ENCODE results near the gene TSPAN18.

Gene TSPAN18

DNA sequence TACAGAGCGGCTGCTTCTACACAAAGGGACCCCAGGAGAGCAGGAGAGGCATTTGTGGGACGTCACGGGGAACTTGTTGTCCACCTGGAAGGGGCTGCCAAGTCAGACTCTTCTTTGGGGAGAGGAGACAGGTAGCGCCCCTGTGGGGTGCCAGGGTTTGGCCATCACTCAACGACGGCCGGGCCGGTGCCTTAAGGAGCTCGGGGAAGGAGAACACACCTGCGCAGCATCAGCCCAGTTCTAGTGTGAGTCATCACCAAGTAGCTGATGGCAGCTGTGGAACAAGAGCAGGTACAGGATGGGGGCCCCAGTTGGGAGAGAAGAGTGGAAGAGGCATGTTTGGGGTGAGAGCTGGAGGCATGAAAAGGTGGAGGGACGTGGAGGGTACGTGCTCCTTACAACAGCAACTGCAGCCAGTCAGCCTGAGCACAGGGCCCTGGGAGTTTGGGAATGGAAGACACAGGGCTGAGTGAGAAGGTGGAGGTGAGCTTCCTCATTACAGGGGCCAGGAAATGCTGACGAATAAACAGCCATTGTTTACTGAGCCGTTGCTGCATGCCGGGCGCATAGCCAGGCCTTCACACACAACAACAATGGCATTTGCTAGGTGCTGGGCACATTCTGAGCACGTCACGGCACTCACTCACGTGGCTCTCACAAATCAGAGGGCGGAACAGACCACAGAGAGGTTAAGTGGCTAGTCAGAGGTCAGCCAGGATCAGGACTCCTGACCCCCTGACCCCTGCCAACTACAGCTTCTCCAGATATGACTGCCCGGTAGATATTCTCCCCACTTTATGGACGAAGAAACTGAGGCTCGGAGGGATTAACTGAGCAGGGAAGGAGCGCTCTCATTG, 253.0 kb downstream of the TSPAN18 start:
- no peak for DNase-seq (ENCODE audit: low read depth)

DNA sequence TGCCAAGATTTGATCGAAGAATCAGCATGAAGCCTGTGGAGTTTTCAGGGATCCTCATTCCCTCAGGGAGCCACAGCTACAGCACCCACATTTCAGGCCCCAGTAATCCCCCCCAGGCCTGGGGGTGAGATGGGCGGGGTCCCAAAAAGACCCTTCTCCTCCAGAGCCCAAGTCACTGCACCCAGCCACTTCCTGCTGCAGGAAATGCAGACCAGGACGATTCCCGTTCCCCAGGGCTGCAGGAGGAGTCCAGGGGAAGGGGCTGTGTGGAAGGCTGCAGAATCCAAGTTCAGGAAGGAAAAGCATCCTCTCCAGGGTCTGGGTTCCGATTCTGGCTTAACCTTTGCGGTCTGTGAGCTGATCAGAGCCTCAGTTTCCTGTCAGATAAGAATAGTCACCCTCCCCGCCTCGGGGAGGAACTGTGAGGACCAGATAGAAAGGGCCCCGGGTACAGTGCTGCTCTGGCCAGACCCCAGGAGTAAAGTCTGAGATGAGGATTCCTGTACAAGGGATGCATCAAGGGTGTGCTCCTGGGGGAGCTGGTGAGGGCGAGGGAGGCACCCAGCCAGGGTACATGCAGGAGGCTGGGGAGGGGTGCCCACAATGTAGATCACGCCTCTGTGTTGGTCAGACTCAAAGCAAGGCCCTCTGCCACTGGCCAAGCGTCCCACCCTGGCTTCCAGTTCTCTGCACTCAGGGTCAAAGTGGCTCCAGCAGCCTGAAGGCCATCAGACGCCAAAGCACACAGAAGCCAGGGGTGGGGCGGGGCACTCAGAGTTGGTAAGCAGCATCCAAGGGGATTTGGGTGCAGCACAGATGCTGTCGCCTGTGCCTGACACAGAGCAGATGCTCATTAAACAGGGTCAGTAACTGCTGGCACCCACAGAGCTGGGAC, 254.0 kb downstream of the TSPAN18 start:
- no peak for DNase-seq (ENCODE audit: low read depth)
